Activated T-cell treated with anti-CD3 and anti-CD28 coated beads for 4 hours (primary cell): ENCODE results near the gene PRM3.

ENCODE experiments used
- DNase-seq: peaks from one replicate; pipeline ENCODE4 v3.0.0-alpha.2; 2020

Gene PRM3, protein sequence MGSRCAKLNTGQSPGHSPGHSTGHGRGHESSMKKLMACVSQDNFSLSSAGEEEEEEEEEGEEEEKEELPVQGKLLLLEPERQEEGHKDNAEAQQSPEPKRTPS

DNA sequence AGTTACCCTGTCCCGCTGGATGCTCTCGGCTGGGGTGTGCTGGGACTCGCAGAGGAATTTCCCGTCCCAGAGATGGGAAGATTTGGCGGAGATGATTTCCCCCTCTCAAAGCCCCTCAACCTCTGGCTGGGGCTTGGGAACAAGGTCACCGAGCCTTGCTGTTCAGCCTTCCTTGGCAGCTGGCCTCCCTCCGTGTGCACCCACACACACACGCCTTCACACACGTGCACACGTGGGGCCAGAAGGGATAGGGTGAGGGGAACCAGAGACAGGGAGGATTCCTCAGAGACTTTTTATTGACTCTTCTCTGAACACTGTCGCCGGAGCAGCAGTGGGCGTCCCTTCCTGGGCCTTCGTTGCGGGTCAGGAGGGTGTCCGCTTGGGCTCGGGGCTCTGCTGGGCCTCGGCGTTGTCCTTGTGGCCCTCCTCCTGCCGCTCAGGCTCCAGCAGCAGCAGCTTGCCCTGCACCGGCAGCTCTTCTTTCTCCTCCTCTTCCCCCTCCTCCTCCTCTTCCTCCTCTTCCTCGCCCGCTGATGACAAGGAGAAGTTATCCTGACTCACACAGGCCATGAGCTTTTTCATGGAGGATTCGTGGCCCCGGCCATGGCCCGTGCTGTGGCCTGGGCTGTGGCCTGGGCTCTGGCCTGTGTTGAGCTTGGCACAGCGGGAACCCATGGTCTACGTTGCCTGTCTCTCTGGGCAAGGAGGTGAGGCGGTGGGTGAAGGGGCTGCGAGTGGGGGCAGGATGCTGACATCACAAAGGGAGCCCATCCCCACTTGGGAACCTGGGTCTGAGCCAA lies at the start of gene PRM3:
PRM3 (minus strand) TSS at position 709 of the 800 bp plus-strand sequence; CDS start at position 675, 34 bp downstream.
- no peak for DNase-seq

DNA sequence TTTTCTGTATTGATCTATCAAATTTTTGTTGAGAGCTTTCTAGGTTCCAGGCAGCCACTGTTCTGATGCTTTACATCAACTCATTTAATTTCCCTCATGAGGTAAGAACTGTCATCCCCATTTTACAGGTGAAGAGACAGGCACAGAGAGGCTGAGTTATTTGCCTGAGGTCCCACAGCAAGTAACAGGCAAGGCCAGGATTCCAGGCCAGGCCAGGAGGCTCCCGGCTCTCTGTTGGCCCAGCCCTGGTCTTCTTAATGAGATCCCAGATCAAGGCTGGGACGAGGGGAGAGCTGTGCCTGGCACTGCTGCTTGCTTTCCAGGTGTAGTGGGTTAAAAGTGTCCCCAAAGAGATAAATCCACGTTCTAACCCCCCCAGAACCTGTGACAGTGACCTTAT lies 49.4 kb upstream of the PRM3 start:
- no peak for DNase-seq

DNA sequence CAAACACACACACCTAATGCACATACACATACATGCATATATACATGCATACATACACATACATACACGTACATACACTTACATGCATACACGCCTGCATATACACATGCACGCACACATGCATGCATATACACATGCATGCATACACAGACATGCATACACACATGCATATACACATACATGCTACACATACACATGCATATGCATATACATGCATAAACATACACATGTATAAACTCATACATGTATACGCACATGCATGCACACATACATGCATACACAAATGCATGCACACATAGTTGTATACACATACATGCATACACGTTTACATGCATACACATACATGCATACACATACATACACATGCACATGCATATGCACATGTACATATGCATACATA lies 48.2 kb upstream of the PRM3 start:
- no peak for DNase-seq

DNA sequence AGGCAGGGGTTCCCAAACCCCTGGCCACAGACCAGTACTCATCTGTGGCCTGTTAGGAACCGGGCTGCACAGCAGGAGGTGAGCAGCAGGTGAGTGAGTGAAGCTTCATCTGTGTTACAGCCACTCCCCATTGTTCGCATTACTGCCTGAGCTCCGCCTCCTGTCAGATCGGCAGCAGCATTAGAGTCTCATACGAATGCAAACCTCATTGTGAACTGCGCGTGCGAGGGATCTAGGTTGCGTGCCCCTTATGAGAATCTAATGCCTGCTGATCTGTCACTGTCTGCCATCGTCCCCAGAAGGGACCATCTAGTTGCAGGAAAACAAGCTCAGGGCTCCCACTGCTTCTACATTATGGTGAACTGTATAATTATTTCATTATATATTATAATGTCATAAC lies 46.7 kb upstream of the PRM3 start:
- no peak for DNase-seq

DNA sequence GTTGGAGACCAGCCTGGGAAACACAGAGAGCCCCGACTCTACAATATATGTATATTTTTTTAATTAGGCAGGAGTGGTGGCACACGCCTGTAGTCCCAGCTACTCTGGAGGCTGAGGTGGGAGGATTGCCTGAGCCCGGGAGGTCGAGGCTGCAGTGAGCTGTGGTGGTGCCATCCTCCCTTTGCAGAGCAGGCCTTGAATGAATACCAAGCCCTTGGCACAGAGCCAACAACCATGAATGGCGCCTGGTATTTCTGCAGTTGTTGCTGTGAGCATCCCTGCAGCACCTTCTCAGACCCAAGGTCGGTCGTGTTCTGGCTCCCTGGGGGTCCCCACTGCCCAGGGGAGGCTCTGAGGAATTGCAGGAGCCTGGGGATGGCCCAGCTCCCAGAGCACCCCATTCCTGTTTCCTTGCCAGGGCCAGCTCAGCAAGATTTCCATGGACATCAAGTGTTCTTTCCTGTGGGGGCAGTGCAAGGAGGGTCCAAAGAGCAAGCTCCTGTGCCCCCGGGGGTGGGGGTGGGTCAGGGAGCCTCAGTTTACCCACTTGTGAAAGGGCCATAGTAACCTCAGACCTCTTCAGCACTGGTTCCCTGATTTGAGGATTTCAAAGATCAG lies 46.2 kb upstream of the PRM3 start:
- DNase-seq: no peak

DNA sequence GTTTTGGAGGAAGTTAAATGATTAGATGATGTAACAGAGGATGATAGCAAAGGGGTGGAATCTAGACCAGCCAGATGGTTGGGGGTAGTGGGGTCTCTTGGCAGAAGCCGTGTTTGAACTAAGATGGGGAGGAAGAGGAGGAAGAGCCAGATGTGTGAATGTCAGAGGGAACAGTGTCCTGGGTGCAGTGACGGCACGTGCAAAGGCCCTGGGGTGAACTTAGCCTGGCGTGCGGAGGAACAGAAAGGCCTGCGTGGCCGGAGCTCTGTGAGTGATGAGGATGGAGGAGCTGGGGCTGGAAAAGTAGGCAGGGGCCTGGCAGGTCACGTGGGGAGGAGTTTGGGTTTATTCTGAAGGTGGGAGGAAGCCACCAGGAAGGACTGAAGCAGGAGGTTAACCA lies 45.4 kb upstream of the PRM3 start:
- no peak for DNase-seq

DNA sequence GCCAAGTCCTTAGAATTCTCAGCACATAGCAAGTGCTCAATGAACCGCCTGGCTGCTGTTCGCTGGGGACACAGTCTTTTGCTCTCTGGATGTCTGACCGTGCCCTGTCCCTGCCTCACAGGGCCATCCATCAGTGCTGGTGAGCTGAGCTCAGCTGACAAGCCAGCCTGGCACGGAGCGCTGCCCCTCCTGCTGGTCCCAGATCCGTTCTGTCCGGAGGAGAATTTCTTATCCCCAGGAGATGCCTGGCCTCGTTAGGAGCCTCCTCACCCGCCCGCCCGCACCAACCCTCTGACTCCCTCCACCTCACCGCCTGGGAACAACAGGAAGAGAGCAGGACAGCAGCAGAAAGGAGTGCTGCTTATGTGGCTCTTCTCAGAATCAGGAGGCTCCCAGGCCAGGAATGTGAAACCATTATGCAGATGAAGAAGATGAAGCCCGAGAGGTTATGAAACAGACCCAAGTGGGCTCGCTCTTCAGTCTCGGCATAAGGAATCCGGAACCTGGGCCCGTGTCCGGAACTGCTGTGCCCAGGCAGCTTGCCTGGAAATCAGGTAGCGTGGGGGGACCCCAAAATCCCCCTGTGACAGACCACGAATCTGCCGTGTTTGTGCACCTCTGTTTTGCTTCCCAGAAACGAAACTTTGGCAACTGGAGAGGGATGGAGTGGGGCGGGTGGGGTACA lies 43.0 kb upstream of the PRM3 start:
- DNase-seq: no peak

DNA sequence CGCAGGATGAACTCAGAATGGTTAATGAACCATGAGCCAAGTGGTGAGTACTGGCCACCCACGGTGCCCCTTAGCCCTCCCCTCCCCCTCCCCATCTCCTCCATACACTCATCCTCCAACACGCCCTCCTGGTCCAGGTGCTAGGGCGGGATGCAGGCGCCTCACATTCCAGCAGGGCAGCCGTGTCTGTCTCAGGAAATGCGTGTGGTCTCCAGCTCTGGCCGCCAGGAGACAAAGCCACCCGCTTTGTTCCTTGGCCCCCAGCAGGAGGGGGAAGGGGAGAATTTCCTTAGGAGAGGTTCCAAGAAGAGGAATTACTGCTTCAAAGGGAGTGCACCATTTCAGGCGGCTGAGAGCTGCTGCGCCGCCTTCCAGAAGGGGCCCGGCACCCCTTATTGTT lies 42.1 kb upstream of the PRM3 start:
- DNase-seq: no peak

DNA sequence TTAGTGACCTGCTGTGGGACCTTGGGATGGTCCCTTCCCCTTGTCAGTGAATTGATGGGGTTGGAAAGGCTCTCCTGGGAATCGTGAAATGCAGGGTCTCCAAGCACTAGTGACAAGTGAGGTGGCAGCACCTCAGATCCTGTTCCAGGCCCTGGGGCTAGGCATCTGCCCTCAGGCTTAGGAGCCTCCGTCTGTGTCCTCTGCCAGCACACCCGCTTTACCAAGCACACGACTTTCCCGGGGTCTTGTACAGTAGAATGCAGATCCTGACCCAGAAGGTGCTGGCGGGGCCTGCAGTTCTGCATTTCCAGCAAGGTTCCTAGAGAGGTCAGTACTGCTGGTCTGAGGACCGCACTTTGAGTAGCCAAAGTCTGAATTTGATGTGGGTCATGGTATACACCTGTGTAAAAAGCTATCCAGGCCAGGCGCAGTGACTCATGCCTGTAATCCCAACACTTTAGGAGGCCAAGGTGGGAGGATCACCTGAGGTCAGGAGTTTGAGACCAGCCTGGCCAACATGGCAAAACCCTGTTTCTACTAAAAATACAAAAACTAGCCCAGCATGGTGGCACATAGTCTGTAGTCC lies 41.0 kb upstream of the PRM3 start:
- no peak for DNase-seq

DNA sequence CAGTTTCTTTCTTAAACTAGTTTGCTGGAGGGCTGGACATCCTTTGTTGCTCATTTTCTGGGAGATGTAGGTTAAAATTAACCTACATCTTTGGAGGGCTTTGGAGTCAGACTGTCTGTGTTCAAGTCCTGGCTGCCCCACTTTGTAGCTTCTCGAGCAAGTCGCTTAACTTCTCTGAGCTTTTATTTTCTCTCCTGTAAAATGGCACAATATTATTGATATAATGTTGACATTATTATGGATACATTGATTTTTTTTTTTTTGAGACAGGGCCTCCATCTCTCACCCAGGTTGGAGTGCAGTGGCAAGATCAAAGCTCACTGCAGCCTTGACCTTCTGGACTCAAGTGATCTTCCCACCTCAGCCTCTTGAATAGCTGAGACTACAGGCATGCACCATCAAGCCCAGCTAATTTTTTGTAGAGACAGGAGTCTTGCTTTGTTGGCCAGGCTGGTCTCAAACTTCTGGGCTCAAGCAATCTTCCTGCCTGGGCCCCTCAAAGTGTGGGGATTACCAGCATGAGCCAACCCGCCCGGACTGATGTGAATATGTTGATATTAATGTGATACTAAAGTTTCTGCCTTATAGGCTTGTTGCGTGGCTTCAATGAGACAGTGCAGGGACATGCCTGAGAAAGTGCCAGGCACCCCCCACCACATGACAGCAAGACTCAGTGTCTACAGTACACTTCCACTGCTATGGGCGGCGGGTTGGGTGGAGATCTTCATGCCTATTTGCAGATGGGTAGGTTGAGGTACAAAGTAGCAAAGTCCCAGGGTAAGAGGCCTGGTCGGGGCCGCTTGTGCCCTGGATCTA lies 40.3 kb upstream of the PRM3 start:
- no peak for DNase-seq

DNA sequence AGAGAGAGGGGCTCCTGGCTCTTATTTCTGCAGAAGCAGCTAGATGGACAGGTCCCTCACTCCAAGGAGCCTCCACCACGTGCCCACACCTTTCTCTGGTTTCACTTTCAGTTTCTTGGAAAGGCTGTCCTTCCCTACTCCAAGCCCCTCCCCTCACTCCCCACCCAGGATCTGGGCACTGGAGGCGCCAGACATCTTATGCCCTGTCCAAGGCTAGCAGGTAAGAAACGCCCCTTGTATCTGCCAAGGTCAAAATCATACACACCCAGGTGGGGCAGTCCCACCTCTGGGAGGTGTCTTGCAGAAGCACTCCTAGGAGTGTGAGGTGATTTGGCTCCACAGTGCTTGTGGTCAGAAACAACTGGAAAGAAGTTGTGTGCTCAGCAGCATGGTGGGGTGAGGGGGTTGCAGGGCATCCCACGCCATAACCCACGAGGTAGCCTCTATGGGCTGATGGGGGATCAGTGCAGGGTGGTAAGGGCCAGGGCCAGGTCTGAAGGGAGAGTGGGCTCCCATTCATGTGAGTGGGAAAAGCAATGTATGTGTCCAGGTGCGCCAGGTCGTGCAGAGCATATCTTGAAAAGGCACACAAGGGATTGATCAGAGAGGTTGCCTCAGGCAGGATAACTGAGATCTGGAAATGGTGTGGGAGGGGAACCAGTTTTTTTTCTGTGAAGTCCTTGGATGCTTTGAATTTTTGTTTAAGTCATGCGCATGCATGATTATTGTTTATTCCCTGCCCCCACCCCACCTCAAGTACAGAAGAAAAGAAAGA lies 39.5 kb upstream of the PRM3 start:
- peak; percentile 21 for DNase-seq

DNA sequence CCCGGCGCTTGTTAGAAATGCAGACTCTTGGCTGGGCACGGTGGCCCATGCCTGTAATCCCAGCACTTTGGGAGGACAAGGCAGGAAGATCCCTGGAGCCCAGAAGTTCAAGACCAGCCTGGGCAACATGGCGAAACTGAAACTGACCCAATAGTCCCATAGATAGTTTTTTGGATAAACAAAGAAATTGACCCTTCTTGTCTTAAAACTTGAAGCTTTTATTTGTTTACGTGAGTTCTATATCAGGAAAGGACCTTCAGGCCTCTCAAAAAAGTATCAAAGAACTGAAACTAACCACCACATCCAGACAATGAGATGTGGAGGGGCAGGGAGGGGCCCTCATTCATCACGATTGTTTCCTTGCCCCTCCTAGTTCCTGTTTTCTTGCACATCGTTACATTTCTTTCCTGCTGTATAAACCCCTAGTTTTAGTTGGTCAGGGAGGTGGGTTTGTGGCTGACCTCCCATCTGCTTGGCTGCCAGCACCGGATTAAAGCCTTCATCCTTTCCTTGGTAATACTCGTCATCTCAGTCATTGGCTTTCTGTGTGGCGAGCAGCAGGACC lies 37.6 kb upstream of the PRM3 start:
- DNase-seq: no peak

DNA sequence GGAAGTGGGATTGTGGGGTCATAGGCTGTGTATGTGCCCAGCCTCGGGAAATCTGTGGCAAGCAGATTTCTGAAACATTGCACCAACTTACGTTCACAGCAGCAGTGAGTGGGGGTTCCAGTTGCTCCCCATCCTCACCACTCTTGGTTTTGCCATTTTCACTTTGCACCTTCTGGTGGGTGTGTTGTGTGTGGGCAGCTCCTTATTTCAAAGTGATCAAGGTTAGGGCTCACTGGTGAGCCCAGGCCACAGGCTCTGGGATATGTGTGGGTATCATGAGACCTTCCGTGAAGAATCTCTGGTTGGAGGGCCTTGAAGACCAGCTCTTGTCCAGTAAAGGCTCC lies 37.2 kb upstream of the PRM3 start:
- DNase-seq: no peak

DNA sequence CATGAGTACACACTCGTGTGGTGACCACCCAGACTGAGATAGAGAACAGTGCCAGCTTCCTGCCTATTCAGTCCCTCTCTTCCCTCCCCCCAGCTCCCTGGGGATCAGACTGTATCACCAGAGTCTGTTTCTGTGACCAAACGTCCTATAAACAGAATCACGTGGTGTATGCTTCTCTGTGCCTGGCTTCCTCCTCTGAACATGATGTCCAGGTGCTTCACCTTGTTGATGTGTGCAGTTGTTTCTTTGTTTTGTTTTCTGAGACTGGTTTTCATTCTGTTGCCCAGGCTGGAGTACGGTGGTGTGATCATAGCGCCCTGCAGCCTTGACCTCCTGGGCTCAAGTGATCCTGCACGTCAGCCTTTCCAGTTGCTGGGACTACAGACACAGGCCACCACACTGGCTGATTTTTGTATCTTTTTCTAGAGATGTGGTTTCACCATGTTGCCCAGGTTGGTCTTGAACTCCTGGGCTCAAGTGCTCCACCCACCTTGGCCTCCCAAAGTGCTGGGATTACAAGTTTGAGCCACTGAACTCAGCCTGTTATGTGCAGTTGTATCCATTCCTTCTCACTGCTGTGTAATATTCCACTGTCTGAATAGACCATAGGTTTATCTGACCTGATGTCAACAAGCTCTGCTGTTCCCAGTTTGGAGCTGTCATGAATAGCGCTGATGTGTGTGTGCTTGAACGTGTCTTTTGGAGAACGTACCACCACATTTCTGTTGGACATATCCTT lies 36.6 kb upstream of the PRM3 start:
- DNase-seq: no peak

DNA sequence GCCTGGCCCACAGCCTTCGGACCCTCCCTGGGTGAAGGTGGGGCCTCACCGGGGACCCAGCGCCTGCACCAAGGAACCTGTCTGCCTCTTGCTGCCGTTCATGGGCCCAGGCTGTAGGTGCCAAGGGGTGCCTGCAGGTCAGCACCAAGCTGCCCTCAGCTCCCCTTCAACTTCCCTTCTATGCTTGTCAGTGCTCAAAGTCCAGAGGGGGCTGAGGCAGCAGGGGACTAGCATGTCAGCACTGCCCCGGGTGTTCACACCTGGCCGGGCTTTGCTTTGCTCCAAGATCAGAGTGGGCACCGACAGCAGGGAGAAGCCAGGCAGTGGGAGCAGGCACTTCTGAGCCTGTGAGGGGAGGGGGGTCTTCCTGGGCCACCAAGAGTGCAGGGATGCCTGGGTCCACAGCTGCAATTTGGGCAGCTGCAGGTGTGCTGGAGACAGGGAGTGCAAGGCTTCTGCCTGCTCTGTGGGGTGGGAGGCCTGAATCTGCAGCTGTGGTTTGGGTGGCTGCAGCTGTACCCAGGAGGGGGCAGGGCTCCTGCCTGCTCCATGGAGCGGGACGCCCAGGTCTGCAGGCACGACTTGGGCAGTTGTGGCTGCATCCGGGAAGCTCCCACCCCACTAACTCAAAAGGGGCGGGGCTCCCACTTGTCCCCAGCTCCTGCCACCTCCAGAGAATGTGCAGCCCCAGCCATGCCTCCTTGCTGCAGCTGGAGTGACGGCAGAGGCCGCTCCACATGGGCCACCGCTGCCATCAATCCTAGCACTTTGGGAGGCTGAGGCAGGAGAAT lies 35.3 kb upstream of the PRM3 start:
- DNase-seq: no peak

DNA sequence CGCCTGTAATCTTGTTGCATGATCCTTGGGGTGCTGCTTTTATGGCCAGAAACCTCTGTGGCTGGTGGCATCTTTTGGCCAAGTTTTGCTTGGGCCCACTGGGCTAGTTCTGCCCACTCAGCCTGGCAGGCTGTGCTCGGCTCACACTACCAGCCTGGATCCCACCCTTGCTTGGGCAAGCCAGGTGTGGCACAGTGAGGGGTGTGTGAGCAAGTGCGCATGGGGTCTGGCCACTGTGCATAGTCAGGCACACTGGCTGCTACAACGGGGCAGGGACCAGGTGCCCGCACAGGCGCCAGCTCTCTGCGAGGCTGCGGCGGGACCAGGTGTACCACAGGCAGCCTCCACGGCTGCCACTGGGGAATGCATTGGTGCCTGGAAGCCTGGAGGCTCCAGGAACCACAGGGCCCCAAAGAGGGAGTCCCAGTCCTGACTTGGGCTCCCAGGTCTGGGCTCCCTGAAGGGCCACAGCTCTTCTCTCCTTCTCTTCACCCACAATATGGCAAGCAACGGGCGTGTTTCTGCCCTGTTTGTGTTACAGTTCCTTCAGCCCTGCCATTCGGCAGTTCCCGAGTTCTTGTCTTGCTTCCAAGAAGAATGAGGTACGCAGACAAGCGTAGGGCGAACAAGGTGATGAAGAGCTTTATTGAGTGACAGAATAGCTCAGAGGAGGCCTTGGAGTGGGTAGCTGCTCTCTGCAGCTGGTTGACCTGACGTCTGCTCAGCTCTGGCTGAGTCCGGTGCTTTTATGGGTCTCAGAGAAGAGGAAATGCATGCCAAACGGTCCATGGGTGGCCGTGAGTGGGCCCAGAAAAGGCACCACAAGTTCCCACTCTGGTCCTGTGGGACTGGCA lies 34.4 kb upstream of the PRM3 start:
- DNase-seq: no peak

DNA sequence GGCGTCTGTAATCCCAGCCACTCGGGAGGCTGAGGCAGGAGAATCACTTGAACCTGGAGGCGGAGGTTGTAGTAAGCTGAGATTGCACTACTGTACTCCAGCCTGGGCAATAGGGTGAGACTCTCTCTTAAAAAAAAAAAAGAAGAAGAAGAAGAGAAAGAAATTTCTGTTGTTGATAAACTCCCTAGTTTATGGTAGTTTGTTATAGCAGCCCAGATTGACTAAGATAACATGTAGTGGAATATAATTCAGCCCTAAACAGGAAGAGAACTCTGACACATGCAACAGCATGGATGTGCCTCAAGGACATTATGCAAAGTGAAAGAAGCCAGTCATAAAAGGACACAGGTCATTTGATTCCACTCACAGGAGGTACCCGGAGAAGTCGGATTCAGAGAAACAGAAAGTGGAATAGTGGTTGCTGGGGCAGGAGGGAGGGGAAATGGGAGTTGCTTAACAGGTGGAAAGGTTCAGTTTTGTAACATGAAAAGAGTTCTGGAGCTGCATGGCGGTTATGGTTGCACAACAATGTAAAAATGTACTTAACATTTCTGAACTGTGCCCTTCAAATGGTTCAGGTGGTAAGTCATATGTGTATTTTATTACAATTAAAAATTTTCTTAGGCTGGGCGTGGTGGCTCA lies 33.7 kb upstream of the PRM3 start:
- DNase-seq: no peak

DNA sequence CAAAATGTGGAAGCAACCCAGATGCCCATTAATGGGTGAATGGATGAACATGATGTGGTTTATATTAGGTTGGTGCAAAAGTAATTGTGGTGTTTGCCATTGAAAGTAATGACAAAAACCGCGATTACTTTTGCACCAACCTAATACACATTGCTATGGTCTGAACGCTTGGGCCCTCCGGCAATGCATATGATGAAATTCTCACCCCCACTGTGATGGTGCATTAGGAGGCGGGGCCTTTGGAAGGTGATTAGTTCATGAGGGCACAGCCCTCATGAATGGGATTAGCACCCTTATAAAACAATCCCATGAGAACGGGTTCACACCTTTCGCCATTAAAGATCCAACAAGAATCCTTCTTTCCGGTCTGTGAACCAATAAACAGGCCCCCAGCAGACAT lies 33.0 kb upstream of the PRM3 start:
- DNase-seq: no peak
